ENCODE measurements around the gene PRR5L. TPM values are rescaled to one million over a fixed set of nuclear protein-coding genes. Genes with fewer than 3 reads are reported as not detected.

Gene PRR5L
- polyA plus RNA-seq, 3 donors = 3.5 to 16.0 (median 7.4) TPM

- H3K27ac Mint-ChIP-seq = peak overlapping the region; percentile 6 to 97 (median 88)
Observed at GRCh38 chr11:36412781-36413383, 116.8 kb downstream of the PRR5L start.

DNA sequence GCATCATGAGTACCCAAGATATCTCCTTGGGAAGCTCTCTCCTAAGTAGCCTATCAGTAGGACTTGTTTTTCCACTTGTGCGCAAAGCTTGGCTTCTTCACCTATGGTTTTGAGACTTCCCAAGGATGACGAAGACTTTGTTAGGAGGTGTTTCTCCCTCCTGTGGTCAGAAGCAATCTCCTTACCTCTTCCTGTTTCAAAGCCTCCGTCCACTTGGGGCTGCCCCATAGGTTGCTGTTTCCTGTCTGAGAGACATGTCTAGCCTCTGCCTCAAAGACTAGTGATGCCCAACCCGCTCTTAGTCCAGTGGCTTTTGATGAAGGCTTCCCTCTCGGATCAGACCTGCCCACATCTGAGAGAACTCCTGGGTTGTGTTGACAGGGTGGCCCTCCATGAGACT is 121.1 kb downstream of the PRR5L start:
- no peak overlapping the region for H3K9ac ChIP-seq (ENCODE audit: insufficient read depth, low read length, poor library complexity, severe bottlenecking)
- H3K9me3 ChIP-seq (replicated peaks in 1 of 2; ENCODE audit: control insufficient read depth in 1 of 2, insufficient read depth in 1 of 2, low read length in 2 of 2) = no peaks in the 10 kb centered on the region
- H3K4me3 ChIP-seq (replicated peaks in 1 of 3; ENCODE audit: low read depth in 2 of 3, low read length in 3 of 3) = no peak overlapping the region
- Mint-ChIP-seq H3K4me1 (peaks cover 41% of the 10 kb centered on the region), H3K27me3 (ENCODE audit: low read depth in 3 of 3) (peaks cover under 1 to 3% (median 2%) of the 10 kb centered on the region in 3 donors), H3K9me3 (no peaks in the 10 kb centered on the region), H3K4me3 (peak overlapping the region in 1 of 2 donors; percentile 9), H3K27ac (peak overlapping the region in 1 of 7 donors; percentile 75), H3K36me3 (peaks cover 7 to 19% of the 10 kb centered on the region in 2 donors)
- no peak for DNase-seq
- no peaks in the 10 kb centered on the region for H3K36me3 ChIP-seq (replicated peaks in 1 of 2; ENCODE audit: control insufficient read depth in 1 of 2, insufficient read depth in 2 of 2, low read length in 2 of 2)
- WGBS (ENCODE audit: insufficient coverage) = 100% methylated on average over 1 of the region's 5 CpGs
- H2AFZ ChIP-seq (ENCODE audit: insufficient read depth, low read depth, low read length, poor library complexity, severe bottlenecking) = no peak overlapping the region
- H3K4me1 ChIP-seq (ENCODE audit: control insufficient read depth in 1 of 2, insufficient read depth in 2 of 2, low read length in 2 of 2) = peaks cover 17 to 24% of the 10 kb centered on the region in 2 donors
- no peak overlapping the region for H3K27ac ChIP-seq (ENCODE audit: low read depth in 1 of 2, low read length in 2 of 2)
- intact Hi-C loops (cut with micrococcal nuclease) = no loop called here
- no peaks in the 10 kb centered on the region for H3K27me3 ChIP-seq (ENCODE audit: control insufficient read depth in 2 of 2, insufficient read depth in 2 of 2, low read length in 2 of 2)
- no peak for TF ChIP-seq CTCF (IDR thresholded peaks at IDR 0.05)
- no peak overlapping the region for H3K4me2 ChIP-seq (replicated peaks; ENCODE audit: extremely low read depth, low read length, poor library complexity, severe bottlenecking)
- H3K79me2 ChIP-seq (ENCODE audit: insufficient read depth, low read length) = no peaks in the 10 kb centered on the region
- no peaks in the 10 kb centered on the region for H4K20me1 ChIP-seq (ENCODE audit: insufficient read depth, low read length)

More at GRCh38 chr11:36412781-36413383, 116.8 kb downstream of the PRR5L start:
- Mint-ChIP-seq H3K27me3 (ENCODE audit: low read depth in 3 of 3) (peaks cover 0 to 1% (median 0%) of the 10 kb centered on the region in 3 donors), H3K9me3 (no peaks in the 10 kb centered on the region), H3K4me1 (peaks cover 65% of the 10 kb centered on the region), H3K4me3 (no peak overlapping the region), H3K36me3 (peaks cover 13 to 18% of the 10 kb centered on the region in 2 donors)
- Histone ChIP-seq H3K4me1 (ENCODE audit: control insufficient read depth in 1 of 2, insufficient read depth in 2 of 2, low read length in 2 of 2) (peaks cover 53 to 54% of the 10 kb centered on the region in 2 donors), H3K79me2 (ENCODE audit: insufficient read depth, low read length) (no peaks in the 10 kb centered on the region), H3K27me3 (ENCODE audit: control insufficient read depth in 2 of 2, insufficient read depth in 2 of 2, low read length in 2 of 2) (no peaks in the 10 kb centered on the region), H3K27ac (ENCODE audit: low read depth in 1 of 2, low read length in 2 of 2) (peak overlapping the region in 1 of 2 donors; percentile 95), H3K36me3 (replicated peaks in 1 of 2; ENCODE audit: control insufficient read depth in 1 of 2, insufficient read depth in 2 of 2, low read length in 2 of 2) (no peaks in the 10 kb centered on the region), H3K9me3 (replicated peaks in 1 of 2; ENCODE audit: control insufficient read depth in 1 of 2, insufficient read depth in 1 of 2, low read length in 2 of 2) (no peaks in the 10 kb centered on the region), H3K4me3 (replicated peaks in 1 of 3; ENCODE audit: low read depth in 2 of 3, low read length in 3 of 3) (no peak overlapping the region), H2AFZ (ENCODE audit: insufficient read depth, low read depth, low read length, poor library complexity, severe bottlenecking) (no peak overlapping the region), H3K4me2 (replicated peaks; ENCODE audit: extremely low read depth, low read length, poor library complexity, severe bottlenecking) (no peak overlapping the region), H3K9ac (ENCODE audit: insufficient read depth, low read length, poor library complexity, severe bottlenecking) (no peak overlapping the region), H4K20me1 (ENCODE audit: insufficient read depth, low read length) (no peaks in the 10 kb centered on the region)
- no peak for TF ChIP-seq CTCF (IDR thresholded peaks at IDR 0.05)
- DNase-seq = peak in 1 of 3 donors; percentile 15
- intact Hi-C loops (cut with micrococcal nuclease) = loop anchor here in 1 of 2 donors (5.0 kb wide), 1 partner anchor 36 kb away; no protein-coding TSS in a partner anchor
- WGBS (ENCODE audit: insufficient coverage) = no CpG with 5 or more reads among the region's 2 CpGs

Data from CD14-positive monocyte (primary cell).